Brain microvascular endothelial cell (primary cell): ENCODE measurements around the gene SLC37A4.
"Not testable (repeated sequence)": the region's sequence is repeated elsewhere in the genome, so short reads cannot be mapped to it uniquely, and the experiment has no call there.

Source experiments
- DNase-seq: peaks from one replicate; pipeline ENCODE4 v3.0.0-alpha.2; 2020
- H3K27ac ChIP-seq: fragments of 250-450 bp; sonication (Bioruptor Pico); 2 replicates; pipeline ENCODE4 v1.5.1; 2020; ENCODE audit warnings: mild to moderate bottlenecking, moderate library complexity
- H3K27me3 ChIP-seq: fragments of 250-450 bp; sonication (Bioruptor Pico); replicated peaks from 2 replicates; pipeline ENCODE4 v1.5.1; 2020; ENCODE audit warnings: mild to moderate bottlenecking
- H3K36me3 ChIP-seq: fragments of 250-450 bp; sonication (Bioruptor Pico); replicated peaks from 2 replicates; pipeline ENCODE4 v1.5.1; 2020; ENCODE audit warnings: mild to moderate bottlenecking
- H3K4me3 ChIP-seq: 2 replicates; pipeline ENCODE4 v1.5.1; 2011; ENCODE audit warnings: low read depth, mild to moderate bottlenecking, control low read depth, low read length, moderate library complexity
- in situ Hi-C: cut with HindIII; loops from 2 replicates; pipeline ENCODE4 v1.10.0; 2017; ENCODE audit warnings: low sequenced_read_pairs, low pct_ligation_motif_present
- TF ChIP-seq, protein P1 (sequence below): IDR thresholded peaks from 2 replicates; pipeline ENCODE4 v1.5.1; 2011; ENCODE audit warnings: low read depth, mild to moderate bottlenecking, moderate library complexity, low read length, control low read depth, inconsistent platforms; ENCODE audit errors: missing control alignments

The SLC37A4 gene

DNA sequence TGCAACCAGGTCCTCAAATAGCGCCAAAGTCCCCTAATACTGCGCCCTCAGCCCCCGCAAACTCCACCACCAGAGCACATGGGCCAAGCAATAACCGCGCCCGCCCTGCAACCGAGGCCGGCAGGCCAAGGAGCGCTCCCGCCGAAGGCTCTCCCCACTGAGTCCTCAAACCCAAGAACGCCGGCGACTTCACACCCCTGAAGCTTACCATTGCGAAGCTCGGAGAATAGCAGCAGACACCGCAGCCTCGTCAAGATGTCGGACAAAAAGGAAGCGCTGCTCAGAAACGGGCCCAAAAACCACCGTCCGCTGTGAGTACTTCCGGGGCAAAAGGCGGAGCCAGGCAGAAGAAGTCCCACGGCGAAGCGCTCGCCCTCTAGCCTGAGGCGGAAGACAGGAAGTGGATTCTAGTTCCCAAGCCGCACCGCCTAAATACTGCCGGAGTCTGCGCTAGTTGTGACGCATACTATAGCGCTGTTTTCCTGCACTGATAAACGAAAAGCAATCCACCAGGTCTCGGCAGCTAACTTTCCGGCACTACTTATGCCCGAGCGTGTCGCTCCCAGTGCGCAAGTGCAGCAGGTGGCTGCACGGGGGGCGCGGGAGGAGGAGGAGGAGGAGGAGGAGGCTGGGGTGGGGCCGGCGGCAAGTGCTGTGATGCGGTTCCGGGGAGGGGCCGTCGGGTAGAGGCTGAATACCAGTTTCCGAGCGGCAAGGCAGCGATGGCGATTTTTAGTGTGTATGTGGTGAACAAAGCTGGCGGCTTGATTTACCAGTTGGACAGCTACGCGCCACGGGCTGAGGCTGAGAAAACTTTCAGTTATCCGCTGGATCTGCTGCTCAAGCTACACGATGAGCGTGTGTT is 12.4 kb downstream of the SLC37A4 start, which contains the start of the genes RPS25 and TRAPPC4:
Gene RPS25, minus strand, starts transcription at position 270 of the 865 bp plus-strand sequence. Its CDS starts 59 bp downstream, at position 211.
Gene TRAPPC4, plus strand, starts transcription at position 693 of the 865 bp plus-strand sequence. Its CDS starts 30 bp downstream, at position 723.
- in situ Hi-C loops: no loop called here
- peak; percentile 93 for DNase-seq
- Histone ChIP-seq H3K36me3 (peaks cover 41% of the 10 kb centered on the region), H3K4me3 (peak within 1 kb of the TSS; percentile 97), H3K27ac (peak within 1 kb of the TSS; percentile 75), H3K27me3 (no peaks in the 10 kb centered on the region)
- TF ChIP-seq, protein P1, sequence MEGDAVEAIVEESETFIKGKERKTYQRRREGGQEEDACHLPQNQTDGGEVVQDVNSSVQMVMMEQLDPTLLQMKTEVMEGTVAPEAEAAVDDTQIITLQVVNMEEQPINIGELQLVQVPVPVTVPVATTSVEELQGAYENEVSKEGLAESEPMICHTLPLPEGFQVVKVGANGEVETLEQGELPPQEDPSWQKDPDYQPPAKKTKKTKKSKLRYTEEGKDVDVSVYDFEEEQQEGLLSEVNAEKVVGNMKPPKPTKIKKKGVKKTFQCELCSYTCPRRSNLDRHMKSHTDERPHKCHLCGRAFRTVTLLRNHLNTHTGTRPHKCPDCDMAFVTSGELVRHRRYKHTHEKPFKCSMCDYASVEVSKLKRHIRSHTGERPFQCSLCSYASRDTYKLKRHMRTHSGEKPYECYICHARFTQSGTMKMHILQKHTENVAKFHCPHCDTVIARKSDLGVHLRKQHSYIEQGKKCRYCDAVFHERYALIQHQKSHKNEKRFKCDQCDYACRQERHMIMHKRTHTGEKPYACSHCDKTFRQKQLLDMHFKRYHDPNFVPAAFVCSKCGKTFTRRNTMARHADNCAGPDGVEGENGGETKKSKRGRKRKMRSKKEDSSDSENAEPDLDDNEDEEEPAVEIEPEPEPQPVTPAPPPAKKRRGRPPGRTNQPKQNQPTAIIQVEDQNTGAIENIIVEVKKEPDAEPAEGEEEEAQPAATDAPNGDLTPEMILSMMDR: no peak

DNA sequence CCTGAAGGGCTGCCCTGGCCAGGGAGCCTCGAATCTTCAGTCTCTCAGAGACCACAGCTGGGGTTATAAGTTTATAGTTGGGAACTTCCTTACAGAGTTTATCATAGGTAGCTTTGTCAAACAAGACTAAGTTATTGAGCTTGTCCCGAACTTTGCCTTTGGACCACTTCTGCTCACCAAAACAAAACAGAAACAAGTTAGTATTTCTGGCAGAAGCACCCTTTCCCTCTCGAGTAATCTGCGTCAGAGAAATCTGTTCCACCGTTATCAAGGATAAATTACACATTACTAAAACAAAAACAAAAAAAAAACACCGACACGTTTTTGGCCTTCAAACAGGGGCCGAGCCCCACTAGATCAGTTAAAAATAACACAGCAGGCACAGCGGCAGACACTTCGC is 13.3 kb downstream of the SLC37A4 start:
- H3K27me3 ChIP-seq, DNase-seq, in situ Hi-C loops: not testable (repeated sequence)
- H3K4me3 ChIP-seq: peak overlapping the region; percentile 97
- H3K27ac ChIP-seq: peak overlapping the region; percentile 75
- peaks cover 44% of the 10 kb centered on the region for H3K36me3 ChIP-seq

DNA sequence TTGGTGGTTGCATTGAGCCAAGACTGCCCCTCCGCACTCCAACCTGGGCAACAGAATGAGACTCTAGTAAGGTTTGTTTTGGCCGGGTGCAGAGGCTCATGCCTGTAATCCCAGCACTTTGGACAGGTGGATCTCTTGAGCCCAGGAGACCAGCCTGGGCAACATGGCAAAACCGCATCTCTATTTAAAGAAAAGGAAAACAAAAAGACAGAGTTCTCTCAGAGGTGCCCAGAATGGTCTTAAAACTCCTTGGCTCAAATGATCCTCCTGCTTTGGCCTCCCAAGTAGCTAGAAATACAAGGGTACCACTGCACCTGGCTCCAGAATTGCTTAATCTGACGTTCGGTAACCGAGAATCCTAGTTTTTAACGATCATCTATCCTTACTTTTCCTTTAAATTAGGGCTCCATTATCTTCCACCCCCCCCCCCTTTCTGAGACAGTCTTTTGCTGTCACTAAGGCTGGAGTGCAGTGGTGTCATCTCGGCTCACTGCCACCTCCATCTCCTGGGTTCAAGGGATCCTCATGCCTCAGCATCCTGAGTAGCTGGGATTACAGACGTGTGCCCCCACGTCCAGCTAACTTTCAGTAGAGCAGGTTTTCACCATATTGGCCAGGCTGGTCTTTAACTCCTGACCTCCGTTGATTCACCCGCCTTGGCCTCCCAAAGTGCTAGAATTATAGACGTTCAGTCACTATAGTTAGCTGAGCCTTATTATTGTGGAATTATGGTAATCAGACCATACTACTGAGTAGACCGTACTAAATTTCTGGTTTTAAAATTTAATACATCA is 14.3 kb downstream of the SLC37A4 start:
- no peak overlapping the region for H3K27ac ChIP-seq
- no peaks in the 10 kb centered on the region for H3K27me3 ChIP-seq
- H3K36me3 ChIP-seq: peaks cover 42% of the 10 kb centered on the region
- no peak for DNase-seq
- in situ Hi-C loops: no loop called here
- peak overlapping the region; percentile 24 for H3K4me3 ChIP-seq
- TF ChIP-seq, protein P1: no peak

DNA sequence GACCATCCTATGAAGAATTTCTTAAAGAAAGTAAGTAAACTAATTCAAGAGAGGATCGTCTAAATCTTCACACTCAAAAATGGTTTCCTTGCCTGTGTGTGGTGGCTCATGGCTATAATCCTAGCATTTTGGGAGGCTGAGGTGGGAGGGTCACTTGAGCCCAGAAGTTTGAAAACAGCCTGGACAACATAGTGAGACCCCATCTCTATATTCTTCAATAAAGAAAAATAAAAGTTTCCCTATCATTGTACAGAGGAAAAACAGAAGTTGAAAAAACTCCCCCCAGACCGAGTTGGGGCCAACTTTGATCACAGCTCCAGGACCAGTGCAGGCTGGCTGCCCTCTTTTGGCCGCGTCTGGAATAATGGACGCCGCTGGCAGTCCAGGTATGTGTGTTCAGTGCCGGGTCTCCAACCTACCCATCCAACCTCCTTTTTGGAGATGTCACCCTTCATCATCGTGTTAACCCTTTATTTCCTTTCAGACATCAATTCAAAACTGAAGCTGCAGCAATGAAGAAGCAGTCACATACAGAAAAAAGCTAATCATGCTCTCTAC is 15.5 kb downstream of the SLC37A4 start:
- no peak for DNase-seq
- Histone ChIP-seq H3K27me3 (no peaks in the 10 kb centered on the region), H3K27ac (no peak overlapping the region), H3K4me3 (no peak overlapping the region), H3K36me3 (peaks cover 43% of the 10 kb centered on the region)
- in situ Hi-C loops: no loop called here
- TF ChIP-seq, protein P1: peak; percentile 32

DNA sequence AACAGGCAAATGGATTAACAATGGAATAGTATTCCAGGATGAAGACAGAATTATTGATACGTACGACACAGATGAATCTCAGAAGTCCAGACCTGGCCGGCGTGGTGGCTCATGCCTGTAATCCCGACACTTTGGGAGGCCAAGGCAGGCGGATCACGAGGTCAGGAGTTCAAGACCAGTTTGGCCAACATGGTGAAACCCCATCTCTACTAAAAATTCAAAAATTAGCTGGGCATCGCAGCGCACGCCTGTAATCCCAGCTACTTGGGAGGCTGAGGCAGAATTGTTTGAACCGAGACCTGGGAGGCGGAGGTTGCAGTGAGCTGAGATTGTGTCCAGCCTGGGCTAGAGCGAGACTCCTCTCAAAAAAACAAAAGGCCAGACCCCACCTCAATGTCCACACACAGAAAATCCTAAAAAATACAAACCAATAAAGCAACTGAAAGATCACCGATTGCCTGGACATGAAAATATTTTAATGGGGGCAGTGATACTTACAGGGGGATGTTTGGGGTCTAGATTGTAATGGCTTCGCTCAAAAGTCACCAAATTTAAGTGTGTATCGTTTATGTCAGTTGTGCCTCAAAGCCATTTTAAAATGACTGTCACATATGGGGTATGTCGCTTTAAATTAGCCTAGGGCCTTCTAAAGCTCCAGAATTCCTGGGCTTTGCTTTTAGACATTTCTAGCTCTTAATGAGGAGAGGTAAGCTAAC is 16.3 kb downstream of the SLC37A4 start:
- Histone ChIP-seq H3K4me3 (no peak overlapping the region), H3K27me3 (no peaks in the 10 kb centered on the region), H3K36me3 (peaks cover 43% of the 10 kb centered on the region), H3K27ac (no peak overlapping the region)
- TF ChIP-seq, protein P1: no peak
- in situ Hi-C loops: no loop called here
- no peak for DNase-seq
